Activated naive CD4-positive, alpha-beta T cell treated with anti-CD3 and anti-CD28 coated beads, Interleukin-2, amount 50 U/mL, for 24 hours (primary cell): ENCODE data around the gene HOXC11.
A peak's percentile ranks its signal among the peaks of the same experiment; 100 is the strongest.

ENCODE experiments used
- H3K27ac Mint-ChIP-seq: one replicate; pipeline ENCODE4 v1.8.0; 2021; ENCODE audit warnings: mild to moderate bottlenecking, mixed read lengths
- H3K27me3 Mint-ChIP-seq: one replicate; pipeline ENCODE4 v1.8.0; 2021; ENCODE audit warnings: mixed read lengths
- H3K36me3 Mint-ChIP-seq: one replicate; pipeline ENCODE4 v1.8.0; 2021; ENCODE audit warnings: mixed read lengths
- H3K4me1 Mint-ChIP-seq: one replicate; pipeline ENCODE4 v1.8.0; 2021; ENCODE audit warnings: mixed read lengths
- H3K4me3 Mint-ChIP-seq: one replicate; pipeline ENCODE4 v1.8.0; 2021; ENCODE audit warnings: mild to moderate bottlenecking, mixed read lengths
- H3K9me3 Mint-ChIP-seq: one replicate; pipeline ENCODE4 v1.8.0; 2021; ENCODE audit warnings: mixed read lengths

HOXC11 gene

GRCh38 chr12:53982648-53983567, 10.0 kb downstream of the HOXC11 start:
- Mint-ChIP-seq H3K4me3 (no peak overlapping the region), H3K9me3 (no peaks in the 10 kb centered on the region), H3K4me1 (peaks cover 22% of the 10 kb centered on the region), H3K27ac (peak overlapping the region; percentile 77), H3K27me3 (peaks cover 80% of the 10 kb centered on the region), H3K36me3 (peaks cover 4% of the 10 kb centered on the region)

GRCh38 chr12:53983568-53983949, 10.6 kb downstream of the HOXC11 start:
- H3K4me3 Mint-ChIP-seq, result no peak overlapping the region
- peaks cover 81% of the 10 kb centered on the region for H3K27me3 Mint-ChIP-seq
- H3K36me3 Mint-ChIP-seq, result peaks cover 4% of the 10 kb centered on the region
- no peaks in the 10 kb centered on the region for H3K9me3 Mint-ChIP-seq
- H3K27ac Mint-ChIP-seq, result peak overlapping the region; percentile 77
- H3K4me1 Mint-ChIP-seq, result peaks cover 22% of the 10 kb centered on the region

- Mint-ChIP-seq H3K27ac (peak overlapping the region; percentile 77), H3K9me3 (no peaks in the 10 kb centered on the region), H3K4me1 (peaks cover 25% of the 10 kb centered on the region), H3K4me3 (no peak overlapping the region), H3K27me3 (peaks cover 83% of the 10 kb centered on the region), H3K36me3 (peaks cover 4% of the 10 kb centered on the region)
Observed at GRCh38 chr12:53983950-53984572, 11.1 kb downstream of the HOXC11 start.

GRCh38 chr12:53984901-53985691, 12.2 kb downstream of the HOXC11 start, which contains the start of gene HOXC10:
HOXC10 (plus strand) TSS chr12:53985146; CDS start chr12:53985260, 114 bp downstream.
- peak within 1 kb of the TSS; percentile 30 for H3K4me3 Mint-ChIP-seq
- H3K36me3 Mint-ChIP-seq, result peaks cover 4% of the 10 kb centered on the region
- H3K9me3 Mint-ChIP-seq, result no peaks in the 10 kb centered on the region
- H3K27ac Mint-ChIP-seq, result peak within 1 kb of the TSS; percentile 65
- peaks cover 35% of the 10 kb centered on the region for H3K4me1 Mint-ChIP-seq
- peaks cover 84% of the 10 kb centered on the region for H3K27me3 Mint-ChIP-seq

- peak overlapping the region; percentile 30 for H3K4me3 Mint-ChIP-seq
- H3K4me1 Mint-ChIP-seq, result peaks cover 41% of the 10 kb centered on the region
- peak overlapping the region; percentile 65 for H3K27ac Mint-ChIP-seq
Observed at GRCh38 chr12:53985692-53985993, 12.7 kb downstream of the HOXC11 start.

GRCh38 chr12:53985994-53986685, 13.2 kb downstream of the HOXC11 start:
- peaks cover 41% of the 10 kb centered on the region for H3K4me1 Mint-ChIP-seq
- H3K27me3 Mint-ChIP-seq, result peaks cover 82% of the 10 kb centered on the region
- no peaks in the 10 kb centered on the region for H3K9me3 Mint-ChIP-seq
- H3K36me3 Mint-ChIP-seq, result no peaks in the 10 kb centered on the region
- H3K4me3 Mint-ChIP-seq, result peak overlapping the region; percentile 26
- H3K27ac Mint-ChIP-seq, result peak overlapping the region; percentile 30

More at GRCh38 chr12:53985692-53985993, 12.7 kb downstream of the HOXC11 start:
- Mint-ChIP-seq H3K36me3 (no peaks in the 10 kb centered on the region), H3K27me3 (peaks cover 84% of the 10 kb centered on the region), H3K9me3 (no peaks in the 10 kb centered on the region)

GRCh38 chr12:53986686-53987483, 14.0 kb downstream of the HOXC11 start:
- Mint-ChIP-seq H3K27ac (no peak overlapping the region), H3K9me3 (no peaks in the 10 kb centered on the region), H3K4me1 (peaks cover 41% of the 10 kb centered on the region), H3K4me3 (no peak overlapping the region), H3K27me3 (peaks cover 81% of the 10 kb centered on the region), H3K36me3 (no peaks in the 10 kb centered on the region)

- Mint-ChIP-seq H3K27me3 (peaks cover 82% of the 10 kb centered on the region), H3K27ac (no peak overlapping the region), H3K4me3 (no peak overlapping the region), H3K9me3 (no peaks in the 10 kb centered on the region), H3K36me3 (no peaks in the 10 kb centered on the region), H3K4me1 (peaks cover 41% of the 10 kb centered on the region)
Observed at GRCh38 chr12:53987787-53988230, 14.9 kb downstream of the HOXC11 start.

GRCh38 chr12:53988541-53989226, 15.8 kb downstream of the HOXC11 start:
- peaks cover 41% of the 10 kb centered on the region for H3K4me1 Mint-ChIP-seq
- H3K27ac Mint-ChIP-seq, result peak overlapping the region; percentile 46
- H3K9me3 Mint-ChIP-seq, result no peaks in the 10 kb centered on the region
- H3K27me3 Mint-ChIP-seq, result peaks cover 82% of the 10 kb centered on the region
- H3K36me3 Mint-ChIP-seq, result no peaks in the 10 kb centered on the region
- peak overlapping the region; percentile 47 for H3K4me3 Mint-ChIP-seq

GRCh38 chr12:53989227-53990113, 16.5 kb downstream of the HOXC11 start:
- Mint-ChIP-seq H3K27me3 (peaks cover 85% of the 10 kb centered on the region), H3K4me1 (peaks cover 46% of the 10 kb centered on the region), H3K27ac (no peak overlapping the region), H3K4me3 (peak overlapping the region; percentile 47), H3K36me3 (no peaks in the 10 kb centered on the region), H3K9me3 (no peaks in the 10 kb centered on the region)

GRCh38 chr12:53990311-53991076, 17.6 kb downstream of the HOXC11 start:
- Mint-ChIP-seq H3K36me3 (no peaks in the 10 kb centered on the region), H3K4me3 (no peak overlapping the region), H3K27ac (no peak overlapping the region), H3K9me3 (no peaks in the 10 kb centered on the region), H3K27me3 (peaks cover 85% of the 10 kb centered on the region), H3K4me1 (peaks cover 45% of the 10 kb centered on the region)

- Mint-ChIP-seq H3K27me3 (peaks cover 82% of the 10 kb centered on the region), H3K4me1 (peaks cover 48% of the 10 kb centered on the region), H3K9me3 (no peaks in the 10 kb centered on the region), H3K4me3 (no peak overlapping the region), H3K27ac (peak overlapping the region; percentile 23), H3K36me3 (no peaks in the 10 kb centered on the region)
Observed at GRCh38 chr12:53991077-53991460, 18.1 kb downstream of the HOXC11 start.
